ENCODE measurements around the gene LRFN5.

The LRFN5 gene

GRCh38 chr14:41629876-41630275 is 23.2 kb downstream of the LRFN5 start:
- no peak for DNase-seq
- TF ChIP-seq CTCF (IDR thresholded peaks at IDR 0.05; ENCODE audit: low read depth, low read length) = no peak
- H3K27me3 ChIP-seq = no peaks in the 10 kb centered on the region
- no peaks in the 10 kb centered on the region for H3K9me3 ChIP-seq
- no peaks in the 10 kb centered on the region for H3K36me3 ChIP-seq
- no peak overlapping the region for H3K4me3 ChIP-seq (ENCODE audit: low read depth, low read length)
- H3K4me1 ChIP-seq = no peaks in the 10 kb centered on the region

GRCh38 chr14:41634286-41634685 is 27.6 kb downstream of the LRFN5 start:
- H3K4me3 ChIP-seq (ENCODE audit: low read depth, low read length) = no peak overlapping the region
- no peak for DNase-seq
- no peak for TF ChIP-seq CTCF (IDR thresholded peaks at IDR 0.05; ENCODE audit: low read depth, low read length)
- H3K4me1 ChIP-seq = no peaks in the 10 kb centered on the region
- no peaks in the 10 kb centered on the region for H3K9me3 ChIP-seq
- no peaks in the 10 kb centered on the region for H3K36me3 ChIP-seq
- H3K27me3 ChIP-seq = no peaks in the 10 kb centered on the region

GRCh38 chr14:41636492-41637392 is 30.1 kb downstream of the LRFN5 start:
- no peak for DNase-seq
- no peaks in the 10 kb centered on the region for H3K27me3 ChIP-seq
- no peaks in the 10 kb centered on the region for H3K9me3 ChIP-seq
- H3K36me3 ChIP-seq = no peaks in the 10 kb centered on the region
- TF ChIP-seq CTCF (IDR thresholded peaks at IDR 0.05; ENCODE audit: low read depth, low read length) = no peak
- no peak overlapping the region for H3K4me3 ChIP-seq (ENCODE audit: low read depth, low read length)
- no peaks in the 10 kb centered on the region for H3K4me1 ChIP-seq

- Histone ChIP-seq H3K4me1 (no peaks in the 10 kb centered on the region), H3K4me3 (ENCODE audit: low read depth, low read length) (no peak overlapping the region), H3K36me3 (no peaks in the 10 kb centered on the region), H3K9me3 (no peaks in the 10 kb centered on the region), H3K27me3 (no peaks in the 10 kb centered on the region)
- TF ChIP-seq CTCF (IDR thresholded peaks at IDR 0.05; ENCODE audit: low read depth, low read length) = no peak
- DNase-seq = no peak
Measured at GRCh38 chr14:41641690-41642089, 35.0 kb downstream of the LRFN5 start.

- Histone ChIP-seq H3K9me3 (no peaks in the 10 kb centered on the region), H3K4me1 (no peaks in the 10 kb centered on the region), H3K4me3 (ENCODE audit: low read depth, low read length) (no peak overlapping the region), H3K36me3 (no peaks in the 10 kb centered on the region), H3K27me3 (no peaks in the 10 kb centered on the region)
- DNase-seq = no peak
- no peak for TF ChIP-seq CTCF (IDR thresholded peaks at IDR 0.05; ENCODE audit: low read depth, low read length)
Measured at GRCh38 chr14:41642367-41642766, 35.7 kb downstream of the LRFN5 start.

- no peak for DNase-seq
- no peaks in the 10 kb centered on the region for H3K36me3 ChIP-seq
- H3K4me1 ChIP-seq = no peaks in the 10 kb centered on the region
- TF ChIP-seq CTCF (IDR thresholded peaks at IDR 0.05; ENCODE audit: low read depth, low read length) = no peak
- no peaks in the 10 kb centered on the region for H3K27me3 ChIP-seq
- no peaks in the 10 kb centered on the region for H3K9me3 ChIP-seq
- H3K4me3 ChIP-seq (ENCODE audit: low read depth, low read length) = no peak overlapping the region
Measured at GRCh38 chr14:41642789-41643188, 36.1 kb downstream of the LRFN5 start.
